ENCODE results near the gene LTK. TPM values are rescaled to one million over a fixed set of nuclear protein-coding genes. Genes with fewer than 3 reads are reported as not detected.

The LTK gene
- total RNA-seq, 2 donors from 2014 or later: 6.9 to 8.2 TPM

GRCh38 chr15:41507820-41508290 is 5.8 kb downstream of the LTK start:
- peak overlapping the region; percentile 47 for H3K27ac ChIP-seq
- intact Hi-C loops (cut with DNase I): no loop called here
- no peaks in the 10 kb centered on the region for H3K9me3 ChIP-seq

GRCh38 chr15:41506796-41507341 is 6.8 kb downstream of the LTK start:
- H3K27me3 ChIP-seq: peaks cover 20% of the 10 kb centered on the region
- intact Hi-C loops (cut with DNase I): no loop called here
- H3K9ac ChIP-seq (ENCODE audit: low read depth in 2 of 2, low read length in 2 of 2): no peak overlapping the region
- no peak overlapping the region for H3K4me3 ChIP-seq
- peaks cover 4% of the 10 kb centered on the region for H3K4me1 ChIP-seq
- H3K9me3 ChIP-seq: no peaks in the 10 kb centered on the region
- no peaks in the 10 kb centered on the region for H3K36me3 ChIP-seq
- peak; percentile 17 for TF ChIP-seq CTCF (IDR thresholded peaks at IDR 0.05)
- H3K27ac ChIP-seq: no peak overlapping the region
- DNase-seq: no peak

More at GRCh38 chr15:41507820-41508290, 5.8 kb downstream of the LTK start:
- no peaks in the 10 kb centered on the region for H3K36me3 ChIP-seq
- no peak overlapping the region for H3K4me3 ChIP-seq
- TF ChIP-seq CTCF (IDR thresholded peaks at IDR 0.05): no peak
- peak overlapping the region in 1 of 2 donors; percentile 46 for H3K9ac ChIP-seq (ENCODE audit: low read depth in 2 of 2, low read length in 2 of 2)
- peaks cover 4% of the 10 kb centered on the region for H3K4me1 ChIP-seq
- H3K27me3 ChIP-seq: peaks cover 22% of the 10 kb centered on the region
- peak; percentile 82 for DNase-seq

- Histone ChIP-seq H3K9ac (ENCODE audit: low read depth in 2 of 2, low read length in 2 of 2) (no peak overlapping the region), H3K27me3 (peaks cover 11% of the 10 kb centered on the region), H3K36me3 (no peaks in the 10 kb centered on the region), H3K27ac (no peak overlapping the region), H3K4me1 (no peaks in the 10 kb centered on the region), H3K9me3 (no peaks in the 10 kb centered on the region), H3K4me3 (no peak overlapping the region)
- no peak for TF ChIP-seq CTCF (IDR thresholded peaks at IDR 0.05)
- intact Hi-C loops (cut with DNase I): no loop called here
- no peak for DNase-seq
These were observed 7.9 kb downstream of the LTK start for GRCh38 chr15:41505776-41506175.

GRCh38 chr15:41504751-41505492 is 8.7 kb downstream of the LTK start:
- H3K9ac ChIP-seq (ENCODE audit: low read depth in 2 of 2, low read length in 2 of 2): no peak overlapping the region
- H3K4me3 ChIP-seq: no peak overlapping the region
- no peaks in the 10 kb centered on the region for H3K36me3 ChIP-seq
- H3K4me1 ChIP-seq: no peaks in the 10 kb centered on the region
- no peak for TF ChIP-seq CTCF (IDR thresholded peaks at IDR 0.05)
- intact Hi-C loops (cut with DNase I): no loop called here
- H3K9me3 ChIP-seq: no peaks in the 10 kb centered on the region
- no peak for DNase-seq
- H3K27me3 ChIP-seq: peaks cover 11% of the 10 kb centered on the region
- H3K27ac ChIP-seq: no peak overlapping the region

- Histone ChIP-seq H3K9ac (ENCODE audit: low read depth in 2 of 2, low read length in 2 of 2) (no peak overlapping the region), H3K4me3 (no peak overlapping the region), H3K4me1 (no peaks in the 10 kb centered on the region), H3K27ac (no peak overlapping the region), H3K27me3 (peaks cover 11% of the 10 kb centered on the region), H3K36me3 (no peaks in the 10 kb centered on the region), H3K9me3 (no peaks in the 10 kb centered on the region)
- DNase-seq: no peak
- no peak for TF ChIP-seq CTCF (IDR thresholded peaks at IDR 0.05)
- intact Hi-C loops (cut with DNase I): no loop called here
These were observed 10.0 kb downstream of the LTK start for GRCh38 chr15:41503669-41504010.

Data from colonic mucosa (tissue), 4 donors.